GM20431 (cell line): ENCODE measurements around the gene PSD4.

Experiments used
- in situ Hi-C: fragments of 300-500 bp; cut with MseI, MboI; formaldehyde crosslinking; loops from one replicate; pipeline ENCODE4 v1.15.0; 2020; ENCODE audit warnings: low sequenced_read_pairs; ENCODE audit not compliant: unreplicated experiment

PSD4 gene

DNA sequence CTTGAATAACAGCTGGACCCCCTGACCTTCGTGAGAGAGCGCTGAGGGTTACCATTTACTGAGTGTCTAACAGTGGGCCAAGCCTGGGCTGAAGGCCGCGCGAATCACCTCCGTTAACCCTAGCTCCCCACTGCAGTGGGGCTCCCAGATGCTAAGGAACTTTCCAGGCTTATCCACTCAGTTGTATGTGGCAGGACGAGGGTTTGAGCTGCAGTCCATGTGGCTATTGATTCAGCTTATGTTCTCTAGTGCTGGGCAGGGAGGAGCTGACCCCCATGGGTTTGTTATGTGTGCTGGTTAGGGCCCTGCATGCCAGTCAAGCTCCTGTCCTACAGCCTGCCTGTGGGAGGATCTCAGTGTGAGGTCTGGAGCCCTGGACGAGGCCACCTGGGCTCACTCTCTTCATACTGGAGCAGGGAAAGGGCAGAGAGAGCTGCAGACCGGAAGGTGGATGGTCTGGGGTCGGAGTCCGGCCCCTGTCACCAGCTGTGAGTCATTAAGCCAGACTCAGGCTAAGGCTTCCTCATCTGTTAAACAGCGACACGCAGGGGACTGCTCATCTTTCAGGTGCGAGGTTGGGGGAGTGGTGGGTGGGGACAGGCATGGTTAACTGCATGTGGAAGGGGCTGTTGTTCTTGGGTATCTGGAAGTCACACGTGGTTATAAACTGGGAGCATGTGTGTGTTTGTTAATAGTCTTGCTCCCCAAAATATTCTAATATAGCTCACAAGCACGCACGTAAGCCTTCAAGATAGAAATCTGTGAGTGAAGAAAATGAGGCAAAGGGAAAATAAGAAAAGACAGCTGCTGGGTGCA lies 6.6 kb downstream of the PSD4 start:
- in situ Hi-C loops, result no loop called here

DNA sequence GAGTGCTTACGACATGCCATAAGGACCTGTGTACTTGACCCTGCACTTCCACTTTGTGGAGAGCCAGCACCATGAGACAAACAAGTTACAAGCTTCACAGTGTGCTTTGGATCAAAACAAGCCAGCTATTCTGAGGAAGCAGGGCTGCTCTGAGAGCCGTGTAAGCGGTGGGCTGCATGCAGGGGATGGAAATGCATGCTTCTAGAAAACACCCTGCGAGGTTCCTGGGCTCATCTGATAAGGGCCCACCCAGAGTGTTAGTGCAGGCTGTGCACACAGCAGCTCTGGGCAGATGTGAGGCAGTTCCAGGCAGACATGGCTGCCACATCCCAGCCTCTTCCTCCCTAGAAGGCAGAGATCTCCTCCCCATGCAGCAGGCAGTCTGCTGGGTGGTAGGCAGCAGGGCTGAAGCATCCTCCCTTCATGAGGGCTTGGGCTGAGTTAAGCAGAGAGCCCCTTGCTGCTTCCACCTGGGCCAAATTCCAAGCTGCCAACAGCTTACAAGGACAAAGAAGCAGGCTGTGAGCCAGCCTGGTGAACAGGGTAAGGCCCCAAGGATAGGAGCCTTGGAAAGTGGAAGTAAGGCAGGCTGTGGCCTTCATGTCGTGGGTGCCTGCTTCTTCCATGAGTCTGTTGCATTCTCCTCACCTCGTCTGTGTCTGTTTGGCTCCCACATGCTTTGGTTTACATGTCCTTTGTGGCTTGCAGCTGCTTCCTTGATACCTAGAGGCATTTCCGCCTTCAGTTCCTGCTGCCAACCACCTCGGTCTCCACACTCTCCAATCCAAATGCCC lies 7.7 kb downstream of the PSD4 start:
- in situ Hi-C loops, result no loop called here

DNA sequence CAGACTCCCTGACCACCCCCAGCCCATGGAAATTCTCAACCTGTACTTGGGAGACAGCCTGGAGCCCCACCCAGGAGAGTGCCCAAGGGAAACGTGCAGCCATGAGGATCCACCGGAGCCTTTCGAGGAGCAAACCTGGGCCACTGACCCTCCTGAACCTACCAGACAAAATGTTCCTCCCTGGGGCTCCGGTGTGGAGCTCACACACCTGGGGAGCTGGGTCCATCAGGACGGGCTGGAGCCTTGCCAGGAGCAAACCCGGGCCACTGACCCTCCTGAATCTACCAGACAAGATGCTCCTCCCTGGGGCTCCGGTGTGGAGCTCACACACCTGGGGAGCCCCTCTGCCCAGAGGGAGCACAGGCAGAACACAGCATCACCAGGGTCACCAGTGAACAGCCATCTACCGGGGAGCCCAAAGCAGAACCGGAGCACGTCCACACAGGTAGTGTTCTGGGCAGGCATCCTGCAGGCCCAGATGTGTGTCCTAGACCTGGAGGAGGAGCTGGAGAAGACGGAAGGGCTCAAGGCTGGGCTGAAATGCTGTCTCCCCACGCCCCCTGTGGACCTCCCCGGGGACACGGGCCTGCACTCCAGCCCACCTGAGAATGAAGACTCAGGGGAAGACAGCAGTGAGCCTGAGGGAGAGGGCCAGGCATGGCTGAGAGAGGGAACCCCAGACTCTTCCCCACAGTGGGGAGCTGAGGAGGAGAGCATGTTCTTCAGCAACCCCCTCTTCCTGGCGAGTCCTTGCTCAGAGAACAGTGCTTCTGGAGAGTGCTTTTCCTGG lies 8.9 kb downstream of the PSD4 start:
- in situ Hi-C loops, result no loop called here

DNA sequence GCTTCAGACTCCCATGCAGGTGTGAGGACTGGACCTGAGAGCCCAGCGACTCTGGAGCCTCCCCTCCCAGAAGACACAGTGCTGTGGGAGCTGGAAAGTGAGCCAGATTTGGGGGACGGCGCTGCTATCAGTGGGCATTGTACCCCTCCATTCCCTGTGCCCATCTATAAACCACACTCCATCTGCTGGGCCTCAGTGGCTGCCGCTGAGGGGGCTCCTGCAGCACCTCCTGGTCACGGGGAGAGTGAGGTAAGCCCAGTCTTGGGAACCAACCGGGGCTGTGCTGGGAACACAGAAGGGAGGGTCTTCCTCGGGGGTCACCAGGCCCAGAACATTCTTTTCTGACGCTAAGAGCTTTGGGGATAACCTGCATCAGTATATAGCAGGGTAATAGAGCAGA lies 9.5 kb downstream of the PSD4 start:
- in situ Hi-C loops, result no loop called here

DNA sequence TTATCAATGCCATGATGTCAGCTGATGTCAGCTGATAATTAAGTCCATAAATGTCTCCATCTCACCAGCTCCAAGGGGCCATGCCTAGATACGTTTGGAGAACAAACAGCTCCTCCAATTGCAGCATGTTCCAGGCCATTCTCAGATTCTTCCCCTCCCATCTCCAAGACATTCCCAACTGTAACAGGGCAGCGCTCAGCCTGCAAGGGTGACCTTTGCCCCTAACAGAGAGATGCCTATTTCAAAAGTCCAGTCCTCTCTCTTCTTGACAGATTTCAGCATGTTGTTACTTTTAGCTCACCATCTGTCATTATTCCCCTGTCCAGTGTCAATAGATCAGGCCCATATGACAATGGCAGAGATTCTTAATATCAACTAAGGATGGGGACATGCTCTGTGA lies 9.9 kb downstream of the PSD4 start:
- in situ Hi-C loops, result no loop called here

DNA sequence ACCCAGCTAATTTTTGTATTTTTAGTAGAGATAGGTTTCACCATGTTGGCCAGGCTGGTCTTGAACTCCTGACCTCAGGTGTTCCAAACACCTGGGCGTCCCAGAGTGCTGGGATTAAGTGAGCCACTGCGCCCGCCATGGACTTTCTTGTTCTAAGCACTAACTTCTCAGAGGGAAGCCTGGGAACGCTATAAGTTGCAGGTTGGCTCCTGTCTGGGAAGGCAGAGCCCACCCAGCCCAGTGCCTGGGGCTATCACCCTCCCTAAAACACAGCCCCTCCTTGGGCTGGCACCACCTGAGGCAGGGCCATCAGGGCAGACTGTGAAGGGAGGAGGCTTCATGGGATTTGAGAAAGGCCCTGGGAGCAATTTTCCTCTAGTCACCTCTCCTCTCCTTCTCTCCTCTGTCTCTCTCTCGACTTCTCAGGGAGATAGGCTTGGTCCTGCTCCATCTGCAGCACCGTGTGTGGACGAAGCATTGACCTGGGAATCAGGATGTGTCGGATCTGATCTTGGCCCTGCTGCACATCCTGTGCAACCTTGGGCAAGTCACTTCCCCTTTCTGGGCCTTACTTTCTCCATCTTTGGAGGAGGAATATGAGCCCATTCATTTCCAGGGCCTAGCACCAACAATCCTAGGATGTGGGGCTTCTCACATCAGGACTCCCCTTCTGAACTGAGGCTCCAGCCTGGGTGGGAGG lies 10.9 kb downstream of the PSD4 start:
- in situ Hi-C loops, result no loop called here

DNA sequence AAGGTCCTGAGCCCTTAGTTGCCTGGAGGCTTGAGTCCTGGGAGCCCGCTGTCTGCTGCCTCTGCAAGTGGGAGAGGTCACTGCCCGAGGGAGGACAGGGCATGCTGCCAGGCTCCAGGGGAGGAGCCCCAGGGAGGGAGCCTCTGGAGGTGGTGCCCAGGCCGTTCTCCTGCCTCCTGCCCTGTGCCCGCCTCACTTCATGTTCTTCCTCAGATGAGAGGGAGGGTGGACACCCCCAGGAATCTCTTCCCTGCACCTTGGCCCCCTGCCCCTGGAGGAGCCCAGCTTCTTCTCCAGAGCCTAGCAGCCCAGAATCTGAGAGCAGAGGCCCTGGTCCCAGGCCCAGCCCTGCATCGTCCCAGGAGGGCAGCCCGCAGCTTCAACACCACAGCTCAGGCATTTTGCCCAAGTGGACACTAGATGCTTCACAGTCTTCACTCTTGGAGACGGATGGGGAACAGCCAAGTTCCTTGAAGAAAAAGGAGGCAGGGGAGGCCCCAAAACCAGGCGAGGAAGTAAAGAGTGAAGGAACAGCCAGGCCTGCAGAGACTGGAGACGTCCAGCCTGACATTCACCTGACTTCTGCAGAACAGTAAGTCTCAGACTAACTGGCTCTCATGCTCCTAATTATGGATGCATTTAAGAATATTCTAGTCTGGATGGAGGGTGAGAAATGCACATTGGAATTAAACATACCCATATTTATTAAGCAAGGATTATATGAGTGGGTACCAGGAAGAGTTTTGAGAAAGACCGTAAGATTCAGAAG lies 12.1 kb downstream of the PSD4 start:
- in situ Hi-C loops, result no loop called here

DNA sequence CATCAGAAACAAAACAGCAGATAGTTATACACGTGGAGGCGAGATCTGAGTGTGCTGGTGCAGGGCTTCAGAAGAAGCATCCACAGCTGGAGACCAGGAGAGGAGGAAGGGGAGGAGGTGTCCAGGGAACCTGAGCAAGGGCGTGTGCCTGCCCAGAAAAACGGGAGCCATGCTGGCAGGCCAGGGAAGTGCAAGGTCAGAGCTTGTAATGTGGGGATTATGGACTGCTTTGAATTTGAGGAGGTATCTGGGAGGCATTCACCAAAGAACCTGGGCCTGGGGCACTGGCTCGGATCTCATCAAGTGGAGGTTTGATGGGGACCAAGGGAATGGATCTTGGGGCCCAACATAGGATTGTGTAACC lies 12.6 kb downstream of the PSD4 start:
- in situ Hi-C loops, result no loop called here

DNA sequence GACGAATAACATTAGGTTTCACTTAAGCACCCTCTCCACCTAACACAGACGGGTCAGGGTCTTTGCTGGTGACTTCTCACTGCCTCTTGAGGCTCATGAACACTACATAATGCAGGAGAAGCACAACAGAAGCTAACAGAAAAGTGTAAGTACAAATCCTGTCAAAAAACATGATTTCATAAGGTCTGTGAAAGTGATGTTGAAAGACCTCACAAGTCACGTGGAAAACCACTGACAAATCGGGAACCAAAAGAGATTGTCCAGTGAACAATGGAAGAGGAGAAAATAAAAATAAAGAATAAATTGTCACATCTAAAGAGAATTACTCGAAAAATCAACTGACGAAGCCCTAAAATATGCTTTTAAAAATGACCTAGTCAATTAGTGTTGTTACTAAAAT lies 14.0 kb downstream of the PSD4 start:
- in situ Hi-C loops, result no loop called here

DNA sequence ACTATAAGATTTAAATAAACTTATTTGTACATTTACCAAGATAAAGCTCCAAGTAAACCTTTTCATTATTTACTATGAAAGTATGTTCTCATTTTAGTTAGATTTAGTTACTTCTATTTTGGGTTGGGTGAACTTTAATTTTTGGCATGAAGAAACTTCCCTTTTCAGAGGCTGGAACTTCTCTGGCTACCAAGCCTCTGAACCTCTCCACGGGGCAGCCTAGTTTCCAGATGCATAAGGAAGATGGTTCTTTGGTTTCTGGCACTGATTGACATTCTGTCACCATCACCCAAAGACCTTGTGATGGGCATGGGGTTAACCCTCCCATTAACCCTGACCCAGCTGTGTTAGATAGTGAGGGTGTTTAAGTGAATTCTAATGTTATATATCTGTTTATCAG lies 17.1 kb downstream of the PSD4 start:
- in situ Hi-C loops, result no loop called here

DNA sequence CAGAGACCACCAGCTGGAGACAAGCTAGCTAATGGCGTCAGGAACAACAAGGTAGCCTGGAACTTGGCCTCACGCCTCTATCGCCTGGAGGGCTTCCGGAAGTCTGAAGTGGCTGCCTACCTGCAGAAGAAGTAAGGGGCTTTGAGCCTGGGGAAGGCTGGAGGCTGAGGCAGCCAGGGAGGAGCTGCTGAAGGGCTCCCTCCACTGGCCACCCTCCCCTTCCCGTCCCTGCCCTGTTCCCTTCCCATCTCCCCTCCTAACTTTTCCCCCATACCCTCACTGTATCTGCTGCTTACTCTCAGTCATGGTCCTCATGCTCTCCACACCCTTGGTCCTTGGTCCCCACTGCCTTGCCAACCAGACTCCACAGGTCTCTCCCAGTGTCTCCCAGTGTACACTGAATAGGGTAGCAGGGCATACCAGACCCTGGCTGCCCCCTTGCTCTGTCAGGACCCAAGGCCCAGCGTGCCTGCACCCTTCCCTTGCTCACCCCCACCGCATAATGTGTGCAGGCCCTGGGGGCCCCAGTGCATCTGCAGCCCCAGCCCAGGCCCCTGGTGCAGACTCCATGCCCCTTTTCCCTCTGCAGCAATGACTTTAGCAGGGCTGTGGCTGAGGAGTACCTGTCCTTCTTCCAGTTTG lies 18.8 kb downstream of the PSD4 start:
- in situ Hi-C loops, result no loop called here

DNA sequence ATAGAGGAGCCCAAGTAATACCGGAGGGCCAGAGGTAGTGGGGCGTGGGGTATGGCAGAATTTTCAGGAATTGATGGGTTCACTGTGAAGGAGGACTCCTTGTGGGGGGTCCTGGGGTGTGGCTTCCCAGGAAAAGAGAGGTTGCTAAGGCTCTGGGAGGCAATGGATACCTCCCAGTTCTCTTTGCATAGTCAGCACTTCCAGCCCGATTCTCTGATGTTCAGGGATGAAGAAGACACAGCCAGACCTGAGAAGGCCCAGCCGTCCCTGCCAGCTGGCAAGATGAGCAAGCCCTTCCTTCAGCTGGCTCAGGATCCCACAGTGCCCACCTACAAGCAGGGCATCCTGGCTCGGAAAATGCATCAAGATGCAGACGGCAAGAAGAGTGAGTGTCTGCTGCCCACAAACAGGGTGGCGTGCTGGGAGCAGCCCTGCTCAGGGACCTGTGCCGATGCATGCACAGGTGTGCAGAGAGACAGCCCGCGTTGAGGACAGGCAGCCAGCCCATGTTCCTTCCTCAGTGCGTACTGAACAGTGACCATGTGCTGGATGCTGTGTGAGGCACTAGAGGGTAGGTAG lies 22.2 kb downstream of the PSD4 start:
- in situ Hi-C loops, result no loop called here

DNA sequence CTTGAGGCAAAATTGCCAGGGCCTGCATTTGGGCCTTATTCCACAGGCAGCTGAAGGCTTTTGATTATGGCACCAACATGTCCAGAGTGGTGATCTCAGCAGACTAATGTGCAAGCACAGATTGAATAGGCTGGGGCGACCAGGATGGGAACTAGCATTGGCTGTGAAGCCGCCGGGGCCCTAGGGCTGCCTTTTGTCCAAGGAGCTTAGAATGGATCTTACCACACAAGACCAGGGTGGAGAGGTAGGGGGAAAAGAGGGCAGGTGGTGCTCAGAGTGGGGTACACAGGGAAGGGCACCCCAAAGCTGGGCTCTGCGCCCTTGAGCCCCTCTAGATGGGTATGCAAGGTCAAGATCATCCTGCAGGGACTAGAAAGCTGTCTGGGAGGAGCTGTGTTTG lies 23.1 kb downstream of the PSD4 start:
- in situ Hi-C loops, result no loop called here

DNA sequence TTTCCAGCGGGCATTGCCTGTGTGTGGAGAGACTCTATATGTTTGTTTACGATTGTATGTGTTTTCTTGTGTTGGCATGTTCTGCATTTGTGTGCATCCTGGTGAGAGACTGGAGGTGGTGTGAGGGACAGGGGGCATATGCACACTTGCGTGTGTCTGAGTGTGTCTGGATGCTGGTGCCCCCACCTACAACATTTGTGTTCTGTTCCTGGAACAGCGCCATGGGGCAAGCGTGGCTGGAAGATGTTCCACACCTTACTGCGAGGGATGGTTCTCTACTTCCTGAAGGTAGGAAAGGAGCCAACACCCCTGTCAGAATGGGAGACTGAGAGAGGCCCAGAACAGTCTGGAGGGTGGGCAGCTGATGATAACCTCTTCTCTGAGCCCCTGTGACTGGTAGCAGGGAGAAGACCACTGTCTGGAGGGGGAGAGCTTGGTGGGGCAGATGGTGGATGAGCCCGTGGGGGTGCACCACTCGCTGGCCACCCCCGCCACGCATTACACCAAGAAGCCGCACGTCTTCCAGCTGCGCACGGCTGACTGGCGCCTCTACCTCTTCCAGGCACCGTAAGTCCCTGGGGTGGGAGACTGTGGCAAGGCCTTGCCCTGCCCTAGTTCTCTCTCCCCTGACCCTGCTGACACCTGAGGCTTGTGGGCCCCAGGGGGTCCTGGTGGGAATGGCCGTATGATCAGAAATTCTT lies 23.7 kb downstream of the PSD4 start:
- in situ Hi-C loops, result no loop called here

DNA sequence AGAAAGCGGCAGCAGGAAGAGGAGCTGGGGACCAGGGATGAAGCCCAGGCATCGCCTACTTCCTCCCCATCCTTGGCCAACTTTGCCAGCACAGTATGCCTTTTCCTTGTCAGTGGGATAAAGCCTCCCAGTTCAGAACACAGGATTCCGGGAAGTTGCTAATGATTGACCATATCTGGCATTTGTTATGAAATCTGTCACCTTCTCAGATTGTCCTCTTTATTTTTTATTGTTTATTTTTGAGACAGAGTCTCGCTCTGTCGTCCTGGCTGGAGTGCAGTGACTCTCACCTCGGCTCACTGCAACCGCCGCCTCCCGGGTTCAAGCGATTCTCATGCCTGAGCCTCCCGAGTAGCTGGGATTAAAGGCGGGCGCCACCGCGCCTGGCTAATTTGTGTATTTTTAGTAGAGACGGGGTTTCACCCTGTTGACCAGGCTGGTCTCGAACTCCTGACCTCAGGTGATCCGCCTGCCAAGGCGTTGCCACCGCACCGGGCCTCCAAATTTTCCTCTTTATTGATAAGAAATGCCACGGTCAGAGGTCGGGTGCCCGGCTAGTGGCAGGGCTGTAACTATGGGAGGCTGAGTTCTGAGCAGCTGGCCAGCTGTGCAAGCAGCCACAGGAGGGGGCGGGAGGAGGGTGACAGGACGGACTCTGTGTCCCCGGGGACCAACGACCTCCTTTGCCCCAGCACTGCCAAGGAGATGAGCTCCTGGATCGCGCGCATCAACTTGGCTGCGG lies 24.4 kb downstream of the PSD4 start:
- in situ Hi-C loops, result no loop called here

DNA sequence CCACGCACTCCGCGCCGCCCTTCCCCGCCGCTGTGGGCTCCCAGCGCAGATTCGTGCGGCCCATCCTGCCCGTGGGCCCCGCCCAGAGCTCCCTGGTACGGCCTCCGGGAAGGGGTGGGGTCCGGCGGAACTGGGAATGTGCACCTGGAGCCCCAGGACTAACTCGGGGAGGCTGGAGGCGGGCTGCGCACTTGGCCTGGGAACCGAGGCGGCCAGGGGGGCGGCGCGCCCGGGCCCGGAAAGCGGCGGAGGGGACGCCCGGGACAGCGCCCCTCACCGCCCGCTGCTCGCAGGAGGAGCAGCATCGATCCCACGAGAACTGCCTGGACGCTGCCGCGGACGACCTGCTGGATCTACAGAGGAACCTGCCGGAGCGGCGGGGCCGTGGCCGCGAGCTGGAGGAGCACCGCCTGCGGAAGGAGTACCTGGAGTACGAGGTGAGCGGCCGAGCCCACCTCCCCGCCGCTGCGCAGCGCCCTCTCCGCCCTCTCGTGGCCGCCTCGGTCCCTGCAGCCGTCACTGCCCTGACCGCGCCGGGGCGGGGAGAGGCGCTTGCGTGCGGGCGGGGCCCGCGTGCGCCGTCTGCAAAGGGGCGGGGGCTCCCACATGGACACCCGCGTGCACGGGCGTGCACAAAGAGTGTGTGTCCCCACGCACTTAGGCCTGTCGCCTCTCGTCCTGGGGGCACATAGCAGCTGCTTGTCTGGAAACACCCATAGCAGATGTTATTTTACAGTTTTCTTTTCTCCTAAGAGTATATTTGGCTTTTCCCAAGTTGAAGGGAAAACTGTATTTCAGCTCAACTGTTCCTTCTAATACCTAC lies 25.2 kb downstream of the PSD4 start:
- in situ Hi-C loops, result no loop called here

DNA sequence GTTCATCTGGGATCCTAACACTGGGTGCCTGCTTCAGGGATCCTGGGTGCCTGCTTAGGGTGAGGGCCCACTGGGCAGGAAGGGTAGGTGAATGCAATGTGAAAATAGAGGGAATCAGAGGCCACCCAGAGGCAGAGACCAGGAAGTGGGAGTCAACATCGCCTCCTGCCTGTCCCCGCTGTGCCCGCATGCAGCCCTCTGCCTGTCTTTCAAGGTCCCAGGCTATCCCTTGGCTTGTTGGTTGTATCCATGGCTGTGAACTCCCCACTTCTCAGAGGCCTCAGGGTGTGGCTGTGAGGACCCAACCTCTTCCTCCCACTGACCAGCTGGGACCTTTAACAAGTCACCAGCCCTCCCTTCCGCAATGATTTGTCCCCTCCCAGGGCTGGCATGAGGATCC lies 26.5 kb downstream of the PSD4 start:
- in situ Hi-C loops, result no loop called here
